ENCODE measurements around the gene PAPOLA.

The PAPOLA gene

DNA sequence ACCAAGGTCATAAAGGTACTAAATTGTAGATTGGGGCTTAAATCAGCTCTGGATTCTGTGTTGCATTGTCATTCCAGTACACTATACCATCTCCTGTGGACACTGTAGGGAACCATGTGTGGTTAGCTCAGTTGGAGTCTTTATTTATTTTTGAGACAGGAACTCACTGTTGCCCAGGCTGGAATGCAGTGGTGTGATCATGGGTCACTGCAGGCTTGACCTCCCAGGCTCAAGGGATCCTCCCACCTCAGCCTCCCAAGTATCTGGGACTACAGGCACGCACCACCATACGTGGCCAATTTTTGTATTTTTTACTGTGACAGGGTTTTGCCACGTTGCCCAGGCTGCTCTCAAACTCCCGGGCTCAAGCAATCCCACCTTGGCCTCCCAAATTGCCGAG lies 6.7 kb downstream of the PAPOLA start:
- Histone ChIP-seq H3K4me3 (ENCODE audit: low read length) (no peak overlapping the region), H3K27me3 (ENCODE audit: control insufficient read depth, insufficient read depth, low read length) (no peaks in the 10 kb centered on the region), H3K4me1 (ENCODE audit: control insufficient read depth, insufficient read depth, low read length) (peaks cover 11% of the 10 kb centered on the region), H3K9ac (ENCODE audit: low read length) (no peak overlapping the region), H3K27ac (ENCODE audit: low read depth, low read length) (no peak overlapping the region), H3K36me3 (ENCODE audit: control insufficient read depth, insufficient read depth, low read length) (no peaks in the 10 kb centered on the region)

DNA sequence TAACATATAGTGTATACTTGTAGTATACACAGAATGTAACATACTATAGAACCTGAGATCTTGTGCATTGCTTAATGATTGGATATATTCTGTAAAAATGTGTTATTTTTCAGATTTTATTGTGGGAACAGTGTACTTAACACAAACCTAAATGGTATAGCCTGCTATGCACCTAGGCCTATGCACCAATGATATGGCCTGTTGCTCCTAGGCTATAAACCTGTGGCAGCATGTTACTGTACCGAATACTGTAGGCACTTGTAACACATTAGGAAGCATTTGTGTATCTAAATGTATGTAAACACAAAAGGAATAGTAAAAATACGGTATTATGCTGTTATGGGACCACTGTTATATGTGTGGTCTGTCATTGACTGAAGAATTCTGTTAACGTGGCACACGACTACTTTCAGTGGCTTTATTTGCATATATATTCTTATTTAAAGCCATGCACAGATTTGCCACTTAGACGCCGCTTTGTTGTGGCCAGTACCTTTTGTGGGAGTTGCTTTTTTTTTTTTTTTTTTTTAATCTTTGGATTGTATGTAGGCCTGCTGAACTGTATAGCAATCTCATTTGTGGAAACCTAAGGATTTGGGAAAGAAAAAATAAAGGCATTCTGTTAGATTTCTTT lies 7.4 kb downstream of the PAPOLA start:
- no peaks in the 10 kb centered on the region for H3K36me3 ChIP-seq (ENCODE audit: control insufficient read depth, insufficient read depth, low read length)
- H3K27me3 ChIP-seq (ENCODE audit: control insufficient read depth, insufficient read depth, low read length), result no peaks in the 10 kb centered on the region
- H3K9ac ChIP-seq (ENCODE audit: low read length), result no peak overlapping the region
- H3K4me1 ChIP-seq (ENCODE audit: control insufficient read depth, insufficient read depth, low read length), result peaks cover 9% of the 10 kb centered on the region
- H3K4me3 ChIP-seq (ENCODE audit: low read length), result no peak overlapping the region
- no peak overlapping the region for H3K27ac ChIP-seq (ENCODE audit: low read depth, low read length)

DNA sequence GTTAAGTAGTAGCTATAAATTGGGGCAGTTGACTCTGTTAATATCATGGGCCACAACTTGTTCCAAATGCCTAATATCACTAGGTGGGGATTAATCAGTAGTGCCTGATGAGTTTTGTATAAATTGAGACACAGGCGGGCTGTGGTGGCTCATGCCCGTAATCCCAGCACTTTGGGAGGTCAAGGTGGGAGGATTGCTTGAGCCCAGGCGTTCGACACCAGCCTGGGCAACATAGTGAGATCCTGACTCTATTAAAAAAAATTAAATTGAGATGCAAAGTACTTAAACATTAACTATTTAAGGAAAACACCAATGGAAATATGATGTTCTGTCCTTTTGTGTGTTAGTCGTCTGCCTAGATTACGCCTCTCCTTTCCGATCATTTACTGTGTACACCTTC lies 9.0 kb downstream of the PAPOLA start:
- Histone ChIP-seq H3K4me1 (ENCODE audit: control insufficient read depth, insufficient read depth, low read length) (peaks cover 6% of the 10 kb centered on the region), H3K36me3 (ENCODE audit: control insufficient read depth, insufficient read depth, low read length) (no peaks in the 10 kb centered on the region), H3K27me3 (ENCODE audit: control insufficient read depth, insufficient read depth, low read length) (no peaks in the 10 kb centered on the region), H3K4me3 (ENCODE audit: low read length) (no peak overlapping the region), H3K27ac (ENCODE audit: low read depth, low read length) (no peak overlapping the region), H3K9ac (ENCODE audit: low read length) (no peak overlapping the region)

DNA sequence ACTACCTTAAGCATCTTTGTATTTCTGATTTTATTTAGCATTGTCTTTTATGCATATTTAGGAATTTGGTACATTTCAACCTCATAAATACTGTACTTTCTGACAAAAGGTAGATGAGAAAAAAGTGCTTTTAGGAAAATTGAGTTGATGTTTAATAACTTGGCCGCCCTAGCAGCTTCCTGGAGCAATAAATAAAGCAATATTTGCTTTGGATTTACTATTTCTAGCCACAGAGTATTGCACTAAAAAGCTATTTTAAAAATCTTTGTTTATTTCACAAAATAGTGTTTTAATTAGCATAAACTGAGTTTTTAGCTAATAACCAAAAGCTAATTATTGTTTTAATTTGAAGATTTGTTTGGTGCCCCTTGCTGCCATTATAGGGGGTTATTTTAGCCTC lies 9.5 kb downstream of the PAPOLA start:
- no peak overlapping the region for H3K27ac ChIP-seq (ENCODE audit: low read depth, low read length)
- H3K36me3 ChIP-seq (ENCODE audit: control insufficient read depth, insufficient read depth, low read length), result no peaks in the 10 kb centered on the region
- H3K27me3 ChIP-seq (ENCODE audit: control insufficient read depth, insufficient read depth, low read length), result no peaks in the 10 kb centered on the region
- no peak overlapping the region for H3K4me3 ChIP-seq (ENCODE audit: low read length)
- H3K9ac ChIP-seq (ENCODE audit: low read length), result no peak overlapping the region
- H3K4me1 ChIP-seq (ENCODE audit: control insufficient read depth, insufficient read depth, low read length), result peaks cover 6% of the 10 kb centered on the region

DNA sequence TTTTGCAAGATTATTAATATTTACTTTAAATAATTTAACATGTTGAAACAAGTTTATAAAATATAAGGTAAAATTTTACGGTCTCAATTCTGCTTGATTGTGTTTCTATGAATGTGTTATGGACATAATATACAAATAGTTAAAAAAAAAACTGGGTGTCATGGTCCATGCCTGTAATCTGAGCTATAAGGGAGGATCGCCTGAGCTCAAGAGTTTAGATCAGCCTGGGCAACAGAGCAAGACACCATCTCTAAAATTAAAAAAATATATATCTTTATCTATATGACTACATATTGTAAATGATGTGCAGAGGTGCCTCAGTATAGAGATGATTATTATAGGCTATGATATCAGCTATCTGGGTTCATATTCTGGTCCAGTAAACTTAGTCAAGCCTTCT lies 9.9 kb downstream of the PAPOLA start:
- H3K4me3 ChIP-seq (ENCODE audit: low read length), result no peak overlapping the region
- H3K4me1 ChIP-seq (ENCODE audit: control insufficient read depth, insufficient read depth, low read length), result peaks cover 6% of the 10 kb centered on the region
- H3K36me3 ChIP-seq (ENCODE audit: control insufficient read depth, insufficient read depth, low read length), result no peaks in the 10 kb centered on the region
- H3K27me3 ChIP-seq (ENCODE audit: control insufficient read depth, insufficient read depth, low read length), result no peaks in the 10 kb centered on the region
- no peak overlapping the region for H3K9ac ChIP-seq (ENCODE audit: low read length)
- H3K27ac ChIP-seq (ENCODE audit: low read depth, low read length), result no peak overlapping the region

DNA sequence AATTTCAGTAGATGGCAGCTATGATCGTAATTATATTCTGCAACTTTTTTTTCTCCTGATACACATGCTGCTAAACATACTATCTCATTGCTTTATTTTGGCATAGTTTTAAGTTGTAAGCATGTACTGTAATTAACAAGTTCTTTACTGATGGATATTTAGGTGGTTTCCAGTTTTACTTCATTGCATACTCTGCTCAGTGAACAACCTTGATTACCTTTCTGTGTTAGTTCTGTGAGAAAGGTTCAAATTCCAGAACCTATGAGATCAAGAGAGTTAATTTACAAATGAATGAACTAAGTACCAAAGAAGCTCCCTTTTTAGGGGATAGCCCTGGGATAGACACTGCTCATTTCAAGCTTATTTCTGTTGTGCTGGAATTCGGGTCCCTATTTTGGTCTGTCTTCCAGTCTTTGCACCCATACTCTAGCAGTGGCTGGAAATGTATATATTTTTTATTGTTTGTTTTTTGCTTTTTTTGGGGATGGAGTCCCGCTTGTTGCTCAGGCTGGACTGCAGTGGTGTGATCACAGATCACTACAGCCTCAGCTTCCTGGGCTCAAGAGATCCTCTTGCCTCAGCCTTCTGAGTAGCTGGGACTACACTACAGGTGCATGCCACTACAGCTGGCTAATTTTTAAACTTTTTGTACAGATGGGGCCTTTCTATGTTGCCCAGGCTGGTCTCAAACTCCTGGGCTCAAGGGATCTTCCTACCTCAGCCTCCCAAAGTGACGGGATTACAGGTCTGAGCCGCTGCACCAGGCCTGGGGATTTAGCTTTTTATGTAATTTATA lies 10.6 kb downstream of the PAPOLA start:
- H3K27me3 ChIP-seq (ENCODE audit: control insufficient read depth, insufficient read depth, low read length), result no peaks in the 10 kb centered on the region
- no peak overlapping the region for H3K27ac ChIP-seq (ENCODE audit: low read depth, low read length)
- no peaks in the 10 kb centered on the region for H3K36me3 ChIP-seq (ENCODE audit: control insufficient read depth, insufficient read depth, low read length)
- H3K9ac ChIP-seq (ENCODE audit: low read length), result no peak overlapping the region
- H3K4me1 ChIP-seq (ENCODE audit: control insufficient read depth, insufficient read depth, low read length), result peaks cover 6% of the 10 kb centered on the region
- no peak overlapping the region for H3K4me3 ChIP-seq (ENCODE audit: low read length)

DNA sequence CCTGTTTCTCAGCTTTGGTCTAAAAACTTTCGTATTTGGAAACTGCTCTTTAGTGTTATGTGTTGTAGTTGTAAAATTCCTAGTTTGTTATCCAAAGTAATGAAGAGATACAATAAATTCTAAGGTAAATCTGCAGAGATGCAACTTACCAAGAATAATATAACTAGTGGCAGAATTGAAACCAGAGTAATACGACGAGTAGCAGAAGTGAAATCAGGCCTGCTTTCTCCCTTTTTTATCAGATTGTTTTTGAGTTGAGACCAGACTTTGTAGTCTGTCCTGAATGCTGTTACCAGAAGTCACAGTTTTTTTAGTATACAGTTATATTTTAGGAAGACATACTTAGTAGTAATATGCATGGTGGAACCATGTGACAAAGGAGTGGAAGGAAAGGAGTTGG lies 12.5 kb downstream of the PAPOLA start:
- Histone ChIP-seq H3K36me3 (ENCODE audit: control insufficient read depth, insufficient read depth, low read length) (no peaks in the 10 kb centered on the region), H3K4me3 (ENCODE audit: low read length) (no peak overlapping the region), H3K4me1 (ENCODE audit: control insufficient read depth, insufficient read depth, low read length) (peaks cover 2% of the 10 kb centered on the region), H3K27ac (ENCODE audit: low read depth, low read length) (no peak overlapping the region), H3K9ac (ENCODE audit: low read length) (no peak overlapping the region), H3K27me3 (ENCODE audit: control insufficient read depth, insufficient read depth, low read length) (no peaks in the 10 kb centered on the region)

DNA sequence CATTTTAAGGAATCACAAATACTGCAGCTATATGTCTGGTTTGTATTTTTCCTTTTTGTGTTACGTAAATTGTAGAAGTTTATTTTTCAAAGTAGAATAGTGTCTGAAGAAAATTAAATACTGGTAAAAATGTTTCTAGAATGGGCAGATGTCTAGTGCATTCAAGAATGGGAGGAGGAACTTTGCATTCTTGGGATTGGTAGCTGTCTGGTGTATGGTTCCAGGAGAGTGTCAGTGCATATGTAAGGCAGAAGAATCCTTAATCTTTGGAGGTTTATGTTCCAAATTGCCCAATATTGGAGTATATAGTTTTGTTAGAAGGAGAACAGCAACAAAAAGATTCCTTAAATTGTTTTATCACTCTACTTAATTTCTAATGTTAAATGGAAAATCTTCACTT lies 13.5 kb downstream of the PAPOLA start:
- Histone ChIP-seq H3K4me3 (ENCODE audit: low read length) (no peak overlapping the region), H3K27me3 (ENCODE audit: control insufficient read depth, insufficient read depth, low read length) (no peaks in the 10 kb centered on the region), H3K27ac (ENCODE audit: low read depth, low read length) (no peak overlapping the region), H3K4me1 (ENCODE audit: control insufficient read depth, insufficient read depth, low read length) (peaks cover 2% of the 10 kb centered on the region), H3K36me3 (ENCODE audit: control insufficient read depth, insufficient read depth, low read length) (no peaks in the 10 kb centered on the region), H3K9ac (ENCODE audit: low read length) (no peak overlapping the region)

DNA sequence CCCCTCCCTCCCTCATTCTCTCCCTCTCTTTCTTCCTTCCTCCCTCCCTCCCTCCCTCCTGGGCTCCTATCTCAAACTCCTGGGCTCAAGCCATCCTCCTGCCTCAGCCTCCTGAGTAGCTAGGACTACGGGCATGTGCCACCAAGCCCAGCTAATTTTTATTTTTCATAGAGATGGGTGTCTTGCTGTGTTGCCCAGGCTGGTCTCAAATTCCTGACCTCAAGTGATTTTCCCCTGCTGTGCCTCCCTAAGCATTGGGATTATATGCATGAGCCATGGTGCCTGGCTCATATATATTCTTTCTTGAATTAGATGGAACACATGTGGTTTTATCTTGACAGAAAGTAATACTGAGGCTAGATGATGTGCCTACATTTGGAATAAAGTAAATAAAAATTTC lies 14.2 kb downstream of the PAPOLA start:
- Histone ChIP-seq H3K27me3 (ENCODE audit: control insufficient read depth, insufficient read depth, low read length) (no peaks in the 10 kb centered on the region), H3K9ac (ENCODE audit: low read length) (no peak overlapping the region), H3K36me3 (ENCODE audit: control insufficient read depth, insufficient read depth, low read length) (no peaks in the 10 kb centered on the region), H3K4me3 (ENCODE audit: low read length) (no peak overlapping the region), H3K4me1 (ENCODE audit: control insufficient read depth, insufficient read depth, low read length) (peaks cover 2% of the 10 kb centered on the region), H3K27ac (ENCODE audit: low read depth, low read length) (no peak overlapping the region)

DNA sequence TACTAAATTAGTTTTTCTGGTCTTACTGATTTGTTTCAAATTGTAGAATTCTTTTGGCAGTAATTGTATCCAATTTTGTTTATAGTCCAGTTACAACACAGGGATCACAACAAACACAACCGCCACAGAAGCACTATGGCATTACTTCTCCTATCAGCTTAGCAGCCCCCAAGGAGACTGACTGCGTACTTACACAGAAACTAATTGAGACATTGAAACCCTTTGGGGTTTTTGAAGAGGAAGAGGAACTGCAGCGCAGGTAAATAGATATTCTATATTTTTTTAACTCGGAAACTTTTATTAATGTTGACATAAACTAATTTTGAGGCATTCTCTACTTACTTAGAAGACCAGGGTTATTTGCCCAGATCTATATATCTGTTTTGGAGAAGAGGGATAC lies 17.8 kb downstream of the PAPOLA start:
- H3K4me1 ChIP-seq (ENCODE audit: control insufficient read depth, insufficient read depth, low read length), result peaks cover 2% of the 10 kb centered on the region
- no peak overlapping the region for H3K9ac ChIP-seq (ENCODE audit: low read length)
- H3K27me3 ChIP-seq (ENCODE audit: control insufficient read depth, insufficient read depth, low read length), result no peaks in the 10 kb centered on the region
- peaks cover 8% of the 10 kb centered on the region for H3K36me3 ChIP-seq (ENCODE audit: control insufficient read depth, insufficient read depth, low read length)
- no peak overlapping the region for H3K27ac ChIP-seq (ENCODE audit: low read depth, low read length)
- no peak overlapping the region for H3K4me3 ChIP-seq (ENCODE audit: low read length)

DNA sequence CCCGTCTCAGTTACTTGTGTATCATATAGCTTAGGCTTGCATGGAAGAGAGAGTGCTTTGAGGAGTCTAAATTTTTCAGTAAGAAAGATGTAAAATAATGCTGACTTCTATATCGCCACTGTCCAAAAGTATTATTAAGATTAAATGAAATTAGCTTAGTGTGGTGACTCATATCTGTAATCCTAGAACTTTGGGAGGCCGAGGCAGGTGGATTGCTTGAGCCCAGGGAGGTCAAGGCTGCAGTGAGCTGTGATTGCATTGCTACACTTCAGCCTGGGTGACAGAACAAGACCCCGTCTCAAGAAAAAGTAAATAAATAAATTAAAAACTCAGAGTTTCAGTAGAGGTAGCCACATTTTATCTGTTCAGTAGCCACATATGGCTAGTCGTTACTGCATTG lies 23.3 kb downstream of the PAPOLA start:
- Histone ChIP-seq H3K27me3 (ENCODE audit: control insufficient read depth, insufficient read depth, low read length) (no peaks in the 10 kb centered on the region), H3K9ac (ENCODE audit: low read length) (no peak overlapping the region), H3K4me1 (ENCODE audit: control insufficient read depth, insufficient read depth, low read length) (no peaks in the 10 kb centered on the region), H3K36me3 (ENCODE audit: control insufficient read depth, insufficient read depth, low read length) (peaks cover 12% of the 10 kb centered on the region), H3K27ac (ENCODE audit: low read depth, low read length) (no peak overlapping the region), H3K4me3 (ENCODE audit: low read length) (no peak overlapping the region)

DNA sequence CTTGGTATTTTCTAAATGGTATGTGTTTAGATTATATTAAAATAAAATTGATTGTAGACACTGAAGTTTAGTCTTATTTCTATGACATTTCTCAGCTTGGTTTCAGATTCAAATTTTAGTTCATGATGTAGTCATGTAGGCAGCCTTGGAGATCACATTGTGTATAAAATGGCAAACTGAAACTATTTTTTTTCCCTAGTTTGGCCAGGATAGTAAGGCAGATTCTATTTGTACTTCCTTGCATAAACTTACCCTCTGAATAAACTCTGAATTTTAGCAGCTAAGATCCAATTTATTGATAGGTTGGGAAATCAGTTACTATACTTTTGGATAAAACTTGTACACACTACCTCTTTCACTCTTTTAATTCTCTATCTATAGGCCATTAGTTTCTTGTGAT lies 30.4 kb downstream of the PAPOLA start:
- Histone ChIP-seq H3K36me3 (ENCODE audit: control insufficient read depth, insufficient read depth, low read length) (peaks cover 3% of the 10 kb centered on the region), H3K4me3 (ENCODE audit: low read length) (no peak overlapping the region), H3K27me3 (ENCODE audit: control insufficient read depth, insufficient read depth, low read length) (no peaks in the 10 kb centered on the region), H3K27ac (ENCODE audit: low read depth, low read length) (no peak overlapping the region), H3K4me1 (ENCODE audit: control insufficient read depth, insufficient read depth, low read length) (no peaks in the 10 kb centered on the region), H3K9ac (ENCODE audit: low read length) (no peak overlapping the region)

DNA sequence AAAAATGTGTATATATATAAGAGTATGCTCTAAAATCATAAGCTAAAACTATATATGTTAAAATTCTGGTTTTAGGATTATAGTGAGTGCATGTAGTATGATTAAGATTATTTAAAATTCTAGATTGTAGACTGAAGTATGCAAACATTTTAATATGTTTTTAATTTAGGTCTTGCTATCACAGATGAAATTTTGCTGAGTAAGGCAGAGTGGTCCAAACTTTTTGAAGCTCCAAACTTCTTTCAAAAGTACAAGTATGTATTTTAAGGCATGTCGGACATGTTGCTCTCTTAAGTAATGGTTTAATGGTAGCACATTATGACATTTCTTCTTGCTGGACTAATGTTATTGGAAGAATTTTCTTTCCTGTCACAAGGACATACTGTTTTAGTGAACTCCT lies 34.6 kb downstream of the PAPOLA start:
- peaks cover 3% of the 10 kb centered on the region for H3K36me3 ChIP-seq (ENCODE audit: control insufficient read depth, insufficient read depth, low read length)
- no peak overlapping the region for H3K27ac ChIP-seq (ENCODE audit: low read depth, low read length)
- no peaks in the 10 kb centered on the region for H3K27me3 ChIP-seq (ENCODE audit: control insufficient read depth, insufficient read depth, low read length)
- no peaks in the 10 kb centered on the region for H3K4me1 ChIP-seq (ENCODE audit: control insufficient read depth, insufficient read depth, low read length)
- no peak overlapping the region for H3K9ac ChIP-seq (ENCODE audit: low read length)
- no peak overlapping the region for H3K4me3 ChIP-seq (ENCODE audit: low read length)

All from rectal smooth muscle tissue (tissue), 1 donor.